Activated naive CD4-positive, alpha-beta T cell treated with anti-CD3 and anti-CD28 coated beads, Interleukin-2, amount 10 ng/mL, durations not matched to agents 7 days and 5 days (primary cell): ENCODE data around the gene TIE1.

Experiments used
- CTCF ChIA-PET: fragments of 350-600 bp; sonication (Branson Sonifier 250); formaldehyde crosslinking; loops from one replicate; lab custom pipeline; 2021; ENCODE audit warnings: antibody characterized with exemption; lab: Charles Lee
- DNase-seq: peaks from one replicate; pipeline ENCODE4 v3.0.0-alpha.2; 2020
- H3K27ac Mint-ChIP-seq: one replicate; pipeline ENCODE4 v1.8.0; 2021; ENCODE audit warnings: mild to moderate bottlenecking, moderate library complexity, mixed read lengths
- H3K27me3 Mint-ChIP-seq: one replicate; pipeline ENCODE4 v1.8.0; 2021; ENCODE audit warnings: mild to moderate bottlenecking, mixed read lengths
- H3K36me3 Mint-ChIP-seq: one replicate; pipeline ENCODE4 v1.8.0; 2021; ENCODE audit warnings: mixed read lengths
- H3K4me1 Mint-ChIP-seq: one replicate; pipeline ENCODE4 v1.8.0; 2021; ENCODE audit warnings: mixed read lengths
- H3K4me3 Mint-ChIP-seq: one replicate; pipeline ENCODE4 v1.8.0; 2021; ENCODE audit warnings: mild to moderate bottlenecking, moderate library complexity, mixed read lengths
- H3K9me3 Mint-ChIP-seq: one replicate; pipeline ENCODE4 v1.8.0; 2021; ENCODE audit warnings: mixed read lengths

Gene TIE1

GRCh38 chr1:43354471-43354870 is 53.7 kb downstream of the TIE1 start:
- no peak for DNase-seq
- CTCF ChIA-PET, result interaction anchor here (1.0 kb wide), 1 partner anchor 86 kb away, joined by 3 read pairs; no protein-coding TSS in a partner anchor
- H3K9me3 Mint-ChIP-seq, result no peaks in the 10 kb centered on the region

GRCh38 chr1:43354936-43355335 is 54.2 kb downstream of the TIE1 start:
- Mint-ChIP-seq H3K27me3 (no peaks in the 10 kb centered on the region), H3K4me3 (no peak overlapping the region), H3K27ac (no peak overlapping the region), H3K9me3 (no peaks in the 10 kb centered on the region), H3K4me1 (peaks cover 23% of the 10 kb centered on the region), H3K36me3 (peaks cover 14% of the 10 kb centered on the region)
- CTCF ChIA-PET, result no interaction called here
- DNase-seq, result no peak

More at GRCh38 chr1:43354471-43354870, 53.7 kb downstream of the TIE1 start:
- Mint-ChIP-seq H3K27ac (no peak overlapping the region), H3K27me3 (no peaks in the 10 kb centered on the region), H3K4me3 (no peak overlapping the region), H3K36me3 (peaks cover 10% of the 10 kb centered on the region), H3K4me1 (peaks cover 23% of the 10 kb centered on the region)

- Mint-ChIP-seq H3K9me3 (no peaks in the 10 kb centered on the region), H3K4me3 (peak overlapping the region; percentile 95), H3K36me3 (peaks cover 36% of the 10 kb centered on the region), H3K4me1 (peaks cover 46% of the 10 kb centered on the region), H3K27ac (no peak overlapping the region), H3K27me3 (no peaks in the 10 kb centered on the region)
- no peak for DNase-seq
- CTCF ChIA-PET, result interaction anchor here (1.2 to 2.0 kb wide), 2 partner anchors 54 to 283 kb away, joined by 3 to 5 read pairs; no protein-coding TSS in a partner anchor
Measured at GRCh38 chr1:43357251-43357650, 56.5 kb downstream of the TIE1 start.

GRCh38 chr1:43358121-43358745 is 57.5 kb downstream of the TIE1 start:
- DNase-seq, result peak; percentile 51
- H3K27me3 Mint-ChIP-seq, result no peaks in the 10 kb centered on the region
- H3K4me1 Mint-ChIP-seq, result peaks cover 43% of the 10 kb centered on the region
- H3K27ac Mint-ChIP-seq, result peak overlapping the region; percentile 85
- peaks cover 39% of the 10 kb centered on the region for H3K36me3 Mint-ChIP-seq
- peak overlapping the region; percentile 95 for H3K4me3 Mint-ChIP-seq
- CTCF ChIA-PET, result interaction anchor here (0.8 to 2.0 kb wide), 10 partner anchors 10 to 284 kb away, joined by 3 to 16 read pairs (median 4); partner anchors contain the start of gene ELOVL1
- H3K9me3 Mint-ChIP-seq, result no peaks in the 10 kb centered on the region

GRCh38 chr1:43358746-43359693 is 58.2 kb downstream of the TIE1 start, which contains the start of gene CDC20:
TSS of gene CDC20 (plus strand) at chr1:43358981. CDS start at chr1:43359216, 235 bp downstream.
- H3K36me3 Mint-ChIP-seq, result peaks cover 42% of the 10 kb centered on the region
- peaks cover 48% of the 10 kb centered on the region for H3K4me1 Mint-ChIP-seq
- no peaks in the 10 kb centered on the region for H3K27me3 Mint-ChIP-seq
- H3K27ac Mint-ChIP-seq, result peak within 1 kb of the TSS; percentile 85
- CTCF ChIA-PET, result interaction anchor here (1.1 to 2.0 kb wide), 7 partner anchors 9 to 285 kb away, joined by 3 to 16 read pairs (median 5); partner anchors contain the start of gene ELOVL1
- peak within 1 kb of the TSS; percentile 95 for H3K4me3 Mint-ChIP-seq
- H3K9me3 Mint-ChIP-seq, result no peaks in the 10 kb centered on the region
- peak; percentile 99 for DNase-seq

GRCh38 chr1:43359696-43360095 is 58.9 kb downstream of the TIE1 start:
- peaks cover 47% of the 10 kb centered on the region for H3K36me3 Mint-ChIP-seq
- no peaks in the 10 kb centered on the region for H3K27me3 Mint-ChIP-seq
- peak overlapping the region; percentile 52 for H3K27ac Mint-ChIP-seq
- no peaks in the 10 kb centered on the region for H3K9me3 Mint-ChIP-seq
- peaks cover 55% of the 10 kb centered on the region for H3K4me1 Mint-ChIP-seq
- DNase-seq, result no peak
- CTCF ChIA-PET, result no interaction called here
- H3K4me3 Mint-ChIP-seq, result peak overlapping the region; percentile 95

- peaks cover 55% of the 10 kb centered on the region for H3K36me3 Mint-ChIP-seq
Measured at GRCh38 chr1:43360616-43361015, 59.8 kb downstream of the TIE1 start.

GRCh38 chr1:43363283-43363934 is 62.6 kb downstream of the TIE1 start:
- Mint-ChIP-seq H3K27me3 (no peaks in the 10 kb centered on the region), H3K9me3 (no peaks in the 10 kb centered on the region), H3K4me3 (no peak overlapping the region), H3K4me1 (peaks cover 72% of the 10 kb centered on the region), H3K36me3 (peaks cover 62% of the 10 kb centered on the region), H3K27ac (no peak overlapping the region)
- DNase-seq, result no peak
- CTCF ChIA-PET, result no interaction called here

More at GRCh38 chr1:43360616-43361015, 59.8 kb downstream of the TIE1 start:
- DNase-seq, result no peak
- Mint-ChIP-seq H3K4me3 (peak overlapping the region; percentile 95), H3K27ac (no peak overlapping the region), H3K27me3 (no peaks in the 10 kb centered on the region), H3K4me1 (peaks cover 64% of the 10 kb centered on the region), H3K9me3 (no peaks in the 10 kb centered on the region)
- CTCF ChIA-PET, result no interaction called here

- peak overlapping the region; percentile 59 for H3K27ac Mint-ChIP-seq
- CTCF ChIA-PET, result no interaction called here
- no peak for DNase-seq
- H3K27me3 Mint-ChIP-seq, result no peaks in the 10 kb centered on the region
- H3K4me1 Mint-ChIP-seq, result peaks cover 75% of the 10 kb centered on the region
- no peaks in the 10 kb centered on the region for H3K9me3 Mint-ChIP-seq
- peaks cover 63% of the 10 kb centered on the region for H3K36me3 Mint-ChIP-seq
- H3K4me3 Mint-ChIP-seq, result no peak overlapping the region
Measured at GRCh38 chr1:43363935-43364525, 63.2 kb downstream of the TIE1 start.

GRCh38 chr1:43365678-43366077 is 64.9 kb downstream of the TIE1 start:
- peak overlapping the region; percentile 61 for H3K27ac Mint-ChIP-seq
- peaks cover 68% of the 10 kb centered on the region for H3K4me1 Mint-ChIP-seq
- peak overlapping the region; percentile 83 for H3K4me3 Mint-ChIP-seq
- no peak for DNase-seq
- H3K36me3 Mint-ChIP-seq, result peaks cover 54% of the 10 kb centered on the region
- no peaks in the 10 kb centered on the region for H3K9me3 Mint-ChIP-seq
- no peaks in the 10 kb centered on the region for H3K27me3 Mint-ChIP-seq
- CTCF ChIA-PET, result no interaction called here

- Mint-ChIP-seq H3K4me3 (peak overlapping the region; percentile 83), H3K27ac (peak overlapping the region; percentile 61), H3K27me3 (no peaks in the 10 kb centered on the region), H3K36me3 (peaks cover 49% of the 10 kb centered on the region), H3K9me3 (no peaks in the 10 kb centered on the region), H3K4me1 (peaks cover 63% of the 10 kb centered on the region)
- peak; percentile 29 for DNase-seq
- CTCF ChIA-PET, result no interaction called here
Measured at GRCh38 chr1:43366179-43366578, 65.4 kb downstream of the TIE1 start.

GRCh38 chr1:43366601-43367025 is 65.8 kb downstream of the TIE1 start:
- Mint-ChIP-seq H3K27me3 (no peaks in the 10 kb centered on the region), H3K9me3 (no peaks in the 10 kb centered on the region), H3K4me1 (peaks cover 59% of the 10 kb centered on the region), H3K4me3 (peak overlapping the region; percentile 83), H3K36me3 (peaks cover 44% of the 10 kb centered on the region), H3K27ac (peak overlapping the region; percentile 78)
- CTCF ChIA-PET, result no interaction called here
- DNase-seq, result no peak
